HG02884 (cell line): ENCODE data around the gene SLC13A3.

ENCODE experiments used
- ATAC-seq: cut with Tn5 transposase; IDR thresholded peaks from one replicate; pipeline ENCODE4 v1.9.1; 2021; ENCODE audit warnings: mild to moderate bottlenecking, moderate library complexity; ENCODE audit not compliant: unreplicated experiment

The SLC13A3 gene

GRCh38 chr20:46651091-46651962 lies at the start of gene SLC13A3:
TSS of gene SLC13A3 (minus strand) at chr20:46651459. CDS start at chr20:46651421, 38 bp downstream.
- ATAC-seq, result no peak

- no peak for ATAC-seq
Measured at GRCh38 chr20:46701057-46701456, 49.8 kb upstream of the SLC13A3 start.

- no peak for ATAC-seq
Measured at GRCh38 chr20:46700481-46700880, 49.2 kb upstream of the SLC13A3 start.

GRCh38 chr20:46699651-46700359 lies 48.5 kb upstream of the SLC13A3 start:
- no peak for ATAC-seq

- no peak for ATAC-seq
Measured at GRCh38 chr20:46698788-46699187, 47.5 kb upstream of the SLC13A3 start.

GRCh38 chr20:46696791-46697279 lies 45.6 kb upstream of the SLC13A3 start:
- ATAC-seq, result no peak

- no peak for ATAC-seq
Measured at GRCh38 chr20:46695892-46696291, 44.6 kb upstream of the SLC13A3 start.

- ATAC-seq, result no peak
Measured at GRCh38 chr20:46694484-46694883, 43.2 kb upstream of the SLC13A3 start.

- no peak for ATAC-seq
Measured at GRCh38 chr20:46691196-46691595, 39.9 kb upstream of the SLC13A3 start.

- no peak for ATAC-seq
Measured at GRCh38 chr20:46690219-46691106, 39.2 kb upstream of the SLC13A3 start.

- no peak for ATAC-seq
Measured at GRCh38 chr20:46689754-46690085, 38.5 kb upstream of the SLC13A3 start.

- peak; percentile 91 for ATAC-seq
Measured at GRCh38 chr20:46689082-46689753, 38.0 kb upstream of the SLC13A3 start, which contains the start of gene TP53RK. TSS of gene TP53RK (minus strand) at chr20:46689444. CDS start at chr20:46689414, 30 bp downstream.

- ATAC-seq, result no peak
Measured at GRCh38 chr20:46688151-46689081, 37.2 kb upstream of the SLC13A3 start.

- no peak for ATAC-seq
Measured at GRCh38 chr20:46683939-46684750, 32.9 kb upstream of the SLC13A3 start.

GRCh38 chr20:46683668-46683938 lies 32.3 kb upstream of the SLC13A3 start:
- no peak for ATAC-seq

GRCh38 chr20:46683011-46683667 lies 31.9 kb upstream of the SLC13A3 start:
- ATAC-seq, result no peak

- ATAC-seq, result no peak
Measured at GRCh38 chr20:46682063-46682821, 31.0 kb upstream of the SLC13A3 start.
